ENCODE measurements around the gene DEGS2.

Gene DEGS2

GRCh38 chr14:100138955-100139354, 20.5 kb downstream of the DEGS2 start:
- no peak overlapping the region for H3K4me3 ChIP-seq (ENCODE audit: low read depth in 1 of 2, low read length in 2 of 2)
- peaks cover 58% of the 10 kb centered on the region for H4K20me1 ChIP-seq (ENCODE audit: insufficient read depth, low read length)
- no peak overlapping the region for H3K9ac ChIP-seq (ENCODE audit: low read depth, low read length)
- no peaks in the 10 kb centered on the region for H3K27me3 ChIP-seq (ENCODE audit: insufficient read depth, low read length, poor library complexity)
- no peaks in the 10 kb centered on the region for H3K9me3 ChIP-seq (ENCODE audit: insufficient read depth, low read length, severe bottlenecking)
- no peaks in the 10 kb centered on the region; the same call in 1 of the 2 replicates for H3K4me1 ChIP-seq (ENCODE audit: insufficient read depth, low read length)
- H3K27ac ChIP-seq (ENCODE audit: low read length), result peak overlapping the region; percentile 26; the same call in 1 of the 2 replicates
- DNase-seq, result no peak
- H2AFZ ChIP-seq (ENCODE audit: low read depth, low read length), result no peak overlapping the region
- H3K4me2 ChIP-seq (ENCODE audit: insufficient read depth, low read length), result no peak overlapping the region
- peaks cover 10% of the 10 kb centered on the region for H3K79me2 ChIP-seq (ENCODE audit: insufficient read depth, low read length)
- no peak for TF ChIP-seq CTCF (IDR thresholded peaks at IDR 0.05; ENCODE audit: borderline replicate concordance, extremely low read depth, low read length, poor library complexity, severe bottlenecking)
- TF ChIP-seq EZH2 (IDR thresholded peaks at IDR 0.05; ENCODE audit: borderline replicate concordance, low read depth, low read length, severe bottlenecking), result no peak
- peaks cover 100% of the 10 kb centered on the region for H3K36me3 ChIP-seq (ENCODE audit: insufficient read depth, low read length)
- ATAC-seq (ENCODE audit: insufficient read depth, low read depth), result 0 out of 3 replicates have a peak, but pooled peaks have one; percentile 4

- Histone ChIP-seq H3K4me3 (ENCODE audit: low read depth in 1 of 2, low read length in 2 of 2) (no peak overlapping the region), H3K36me3 (ENCODE audit: insufficient read depth, low read length) (peaks cover 100% of the 10 kb centered on the region), H3K9me3 (ENCODE audit: insufficient read depth, low read length, severe bottlenecking) (no peaks in the 10 kb centered on the region), H3K9ac (ENCODE audit: low read depth, low read length) (no peak overlapping the region), H3K27ac (ENCODE audit: low read length) (peak overlapping the region; percentile 15; the same call in 1 of the 2 replicates), H4K20me1 (ENCODE audit: insufficient read depth, low read length) (peaks cover 58% of the 10 kb centered on the region), H3K79me2 (ENCODE audit: insufficient read depth, low read length) (peaks cover 10% of the 10 kb centered on the region), H3K27me3 (ENCODE audit: insufficient read depth, low read length, poor library complexity) (no peaks in the 10 kb centered on the region), H3K4me2 (ENCODE audit: insufficient read depth, low read length) (no peak overlapping the region), H2AFZ (ENCODE audit: low read depth, low read length) (no peak overlapping the region), H3K4me1 (ENCODE audit: insufficient read depth, low read length) (no peaks in the 10 kb centered on the region; the same call in 1 of the 2 replicates)
- TF ChIP-seq CTCF (IDR thresholded peaks at IDR 0.05; ENCODE audit: borderline replicate concordance, extremely low read depth, low read length, poor library complexity, severe bottlenecking), result no peak
- TF ChIP-seq EZH2 (IDR thresholded peaks at IDR 0.05; ENCODE audit: borderline replicate concordance, low read depth, low read length, severe bottlenecking), result no peak
- no peak for ATAC-seq (ENCODE audit: insufficient read depth, low read depth)
- no peak for DNase-seq
Measured at GRCh38 chr14:100138082-100138787, 21.2 kb downstream of the DEGS2 start.

- H3K4me3 ChIP-seq (ENCODE audit: low read depth in 1 of 2, low read length in 2 of 2), result no peak overlapping the region
- no peaks in the 10 kb centered on the region for H3K27me3 ChIP-seq (ENCODE audit: insufficient read depth, low read length, poor library complexity)
- no peak overlapping the region; the same call in 1 of the 2 replicates for H3K27ac ChIP-seq (ENCODE audit: low read length)
- H2AFZ ChIP-seq (ENCODE audit: low read depth, low read length), result no peak overlapping the region
- ATAC-seq (ENCODE audit: insufficient read depth, low read depth) (no peak), DNase-seq (no peak)
- H3K9ac ChIP-seq (ENCODE audit: low read depth, low read length), result no peak overlapping the region
- H3K4me1 ChIP-seq (ENCODE audit: insufficient read depth, low read length), result no peaks in the 10 kb centered on the region
- peaks cover 10% of the 10 kb centered on the region for H3K79me2 ChIP-seq (ENCODE audit: insufficient read depth, low read length)
- H3K4me2 ChIP-seq (ENCODE audit: insufficient read depth, low read length), result no peak overlapping the region
- H3K9me3 ChIP-seq (ENCODE audit: insufficient read depth, low read length, severe bottlenecking), result no peaks in the 10 kb centered on the region
- peaks cover 100% of the 10 kb centered on the region for H3K36me3 ChIP-seq (ENCODE audit: insufficient read depth, low read length)
- no peak for TF ChIP-seq CTCF (IDR thresholded peaks at IDR 0.05; ENCODE audit: borderline replicate concordance, extremely low read depth, low read length, poor library complexity, severe bottlenecking)
- no peak for TF ChIP-seq EZH2 (IDR thresholded peaks at IDR 0.05; ENCODE audit: borderline replicate concordance, low read depth, low read length, severe bottlenecking)
- H4K20me1 ChIP-seq (ENCODE audit: insufficient read depth, low read length), result peaks cover 57% of the 10 kb centered on the region
Measured at GRCh38 chr14:100137173-100137572, 22.3 kb downstream of the DEGS2 start.
